ENCODE data around the gene NSD2. TPM values are rescaled to one million over a fixed set of nuclear protein-coding genes. Genes with fewer than 3 reads are reported as not detected.
A peak's percentile ranks its signal among the peaks of the same experiment; 100 is the strongest.
"Not testable (repeated sequence)": the region's sequence is repeated elsewhere in the genome, so short reads cannot be mapped to it uniquely, and the experiment has no call there.

NSD2 gene
- total RNA-seq, 1 donor from 2014 or later = 60.4 TPM

- DNase-seq (ENCODE audit: low spot score) = no peak
- intact Hi-C loops (cut with DNase I) = no loop called here
Observed at GRCh38 chr4:1887052-1887451, 15.9 kb downstream of the NSD2 start.

GRCh38 chr4:1890979-1891570 lies 19.9 kb downstream of the NSD2 start:
- intact Hi-C loops (cut with DNase I) = no loop called here
- DNase-seq (ENCODE audit: low spot score) = no peak

GRCh38 chr4:1895971-1896657 lies 24.9 kb downstream of the NSD2 start:
- DNase-seq (ENCODE audit: low spot score) = no peak
- intact Hi-C loops (cut with DNase I) = no loop called here

GRCh38 chr4:1896658-1896991 lies 25.4 kb downstream of the NSD2 start:
- no peak for DNase-seq (ENCODE audit: low spot score)
- intact Hi-C loops (cut with DNase I) = no loop called here

GRCh38 chr4:1898007-1898406 lies 26.8 kb downstream of the NSD2 start:
- intact Hi-C loops (cut with DNase I) = loop anchor here (2.0 kb wide), 1 partner anchor 151 kb away; no protein-coding TSS in a partner anchor
- no peak for DNase-seq (ENCODE audit: low spot score)

GRCh38 chr4:1898681-1899080 lies 27.5 kb downstream of the NSD2 start:
- DNase-seq (ENCODE audit: low spot score) = no peak
- intact Hi-C loops (cut with DNase I) = loop anchor here (2.0 kb wide), 1 partner anchor 152 kb away; no protein-coding TSS in a partner anchor

- intact Hi-C loops (cut with DNase I) = loop anchor here (2.0 kb wide), 1 partner anchor 153 kb away; no protein-coding TSS in a partner anchor
- DNase-seq (ENCODE audit: low spot score) = peak; percentile 89
Observed at GRCh38 chr4:1899149-1900086, 28.2 kb downstream of the NSD2 start.

GRCh38 chr4:1900087-1900433 lies 28.9 kb downstream of the NSD2 start:
- intact Hi-C loops (cut with DNase I) = no loop called here
- no peak for DNase-seq (ENCODE audit: low spot score)

GRCh38 chr4:1900624-1901023 lies 29.4 kb downstream of the NSD2 start:
- intact Hi-C loops (cut with DNase I) = no loop called here

GRCh38 chr4:1901127-1901526 lies 29.9 kb downstream of the NSD2 start:
- intact Hi-C loops (cut with DNase I) = no loop called here

More at GRCh38 chr4:1900624-1901023, 29.4 kb downstream of the NSD2 start:
- DNase-seq (ENCODE audit: low spot score) = no peak

GRCh38 chr4:1902243-1902642 lies 31.1 kb downstream of the NSD2 start:
- intact Hi-C loops (cut with DNase I) = no loop called here
- no peak for DNase-seq (ENCODE audit: low spot score)

More at GRCh38 chr4:1901127-1901526, 29.9 kb downstream of the NSD2 start:
- no peak for DNase-seq (ENCODE audit: low spot score)

- DNase-seq (ENCODE audit: low spot score) = no peak
- intact Hi-C loops (cut with DNase I) = no loop called here
Observed at GRCh38 chr4:1903035-1903434, 31.8 kb downstream of the NSD2 start.

- DNase-seq (ENCODE audit: low spot score) = no peak
- intact Hi-C loops (cut with DNase I) = no loop called here
Observed at GRCh38 chr4:1904042-1904441, 32.8 kb downstream of the NSD2 start.

GRCh38 chr4:1907848-1908525 lies 36.8 kb downstream of the NSD2 start:
- no peak for DNase-seq (ENCODE audit: low spot score)
- intact Hi-C loops (cut with DNase I) = no loop called here

- intact Hi-C loops (cut with DNase I); DNase-seq (ENCODE audit: low spot score): not testable (repeated sequence)
Observed at GRCh38 chr4:1909696-1910095, 38.5 kb downstream of the NSD2 start.

GRCh38 chr4:1910643-1911042 lies 39.5 kb downstream of the NSD2 start:
- no peak for DNase-seq (ENCODE audit: low spot score)
- intact Hi-C loops (cut with DNase I) = no loop called here

- intact Hi-C loops (cut with DNase I); DNase-seq (ENCODE audit: low spot score): not testable (repeated sequence)
Observed at GRCh38 chr4:1911316-1911715, 40.1 kb downstream of the NSD2 start.

- intact Hi-C loops (cut with DNase I) = no loop called here
- no peak for DNase-seq (ENCODE audit: low spot score)
Observed at GRCh38 chr4:1922821-1923220, 51.6 kb downstream of the NSD2 start.

- intact Hi-C loops (cut with DNase I) = no loop called here
- no peak for DNase-seq (ENCODE audit: low spot score)
Observed at GRCh38 chr4:1927675-1928074, 56.5 kb downstream of the NSD2 start.
